Esophagus mucosa (tissue), 1 donor: ENCODE results near the gene CHORDC1. TPM values are rescaled to one million over a fixed set of nuclear protein-coding genes. Genes with fewer than 3 reads are reported as not detected.
"Not testable (repeated sequence)": the region's sequence is repeated elsewhere in the genome, so short reads cannot be mapped to it uniquely, and the experiment has no call there.

Experiments
- ATAC-seq: fragments of 200-7000 bp; cut with Tn5 transposase; one replicate; pipeline ENCODE4 v1.9.1; 2020
- total RNA-seq: library from RNA; stranded (reverse); gene quantifications from one replicate; pipeline ENCODE4 v1.2.4, GENCODE V29; 2023
- donor health status: DM: yes; HTN: yes; CAD: no.

The CHORDC1 gene
- total RNA-seq, result 18.7 TPM

DNA sequence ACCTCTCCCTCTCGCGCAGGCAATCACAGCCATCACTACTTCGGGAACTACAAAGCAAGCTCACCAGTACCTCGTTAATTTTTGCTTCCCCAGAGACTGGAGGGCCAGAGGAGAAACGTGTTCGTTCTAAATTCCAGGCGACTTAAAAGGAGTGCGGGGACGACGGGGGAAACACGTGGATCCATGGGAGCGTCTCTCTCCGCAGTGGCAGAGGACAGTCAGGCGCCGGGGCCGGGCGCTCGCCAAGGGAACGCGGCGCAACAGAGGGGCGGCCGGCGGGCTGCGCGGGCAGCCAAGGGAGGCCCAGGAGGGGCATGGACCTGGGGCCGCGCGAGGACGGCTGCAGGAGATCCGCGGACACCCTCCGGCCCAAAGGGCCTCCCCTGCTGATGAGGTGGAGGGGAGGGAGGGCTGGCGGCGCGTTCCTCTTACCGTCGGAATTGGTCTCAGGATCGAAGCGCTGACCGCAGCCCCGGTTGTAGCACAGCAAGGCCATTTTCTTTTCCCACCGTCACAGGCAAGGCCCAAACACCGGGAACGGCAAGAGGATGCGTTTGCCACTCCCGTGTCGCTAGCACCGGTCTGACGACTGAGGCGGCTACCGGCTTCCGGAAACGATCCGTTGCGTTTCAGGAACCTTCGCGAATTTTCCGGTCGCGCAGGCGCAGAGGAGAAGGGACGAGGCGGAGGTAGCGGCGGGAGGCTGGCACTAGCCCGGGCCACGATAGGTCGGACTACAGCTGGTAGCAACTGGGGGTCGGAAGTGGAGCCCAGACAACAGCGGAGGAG, at the start of gene CHORDC1:
CHORDC1 (minus strand) TSS at position 591 of the 789 bp plus-strand sequence; CDS start at position 496, 95 bp downstream.
- ATAC-seq, result peak; percentile 91

- no peak for ATAC-seq
Observed at GRCh38 chr11:90257158-90257525, 34.3 kb upstream of the CHORDC1 start.

- ATAC-seq, result no peak
Observed at GRCh38 chr11:90256404-90257157, 33.7 kb upstream of the CHORDC1 start.

- no peak for ATAC-seq
Observed at GRCh38 chr11:90254065-90254464, 31.2 kb upstream of the CHORDC1 start.

GRCh38 chr11:90252053-90252452, 29.2 kb upstream of the CHORDC1 start:
- no peak for ATAC-seq

- peak; percentile 48 for ATAC-seq
Observed at GRCh38 chr11:90251599-90251998, 28.8 kb upstream of the CHORDC1 start.

GRCh38 chr11:90250970-90251369, 28.1 kb upstream of the CHORDC1 start:
- no peak for ATAC-seq

GRCh38 chr11:90246468-90246867, 23.6 kb upstream of the CHORDC1 start:
- ATAC-seq, result no peak

DNA sequence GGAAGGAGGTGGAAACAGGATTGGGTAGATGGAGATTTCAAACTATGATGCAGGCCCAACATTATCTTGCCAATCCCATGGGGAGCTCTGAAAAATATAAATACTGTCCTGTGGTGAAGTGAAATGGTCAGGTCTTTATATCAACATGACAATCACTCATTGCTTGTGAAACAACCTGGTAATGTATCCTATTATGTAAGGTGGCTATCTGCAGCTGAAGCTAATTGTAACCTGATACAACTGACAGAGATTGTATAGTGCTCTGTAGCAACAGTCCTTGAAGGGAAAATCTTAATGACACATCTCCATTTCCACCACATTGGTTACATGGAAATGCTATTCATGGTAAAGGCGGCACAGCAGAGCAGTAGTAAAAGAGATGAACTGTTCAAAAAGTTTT, 20.7 kb upstream of the CHORDC1 start:
- no peak for ATAC-seq

DNA sequence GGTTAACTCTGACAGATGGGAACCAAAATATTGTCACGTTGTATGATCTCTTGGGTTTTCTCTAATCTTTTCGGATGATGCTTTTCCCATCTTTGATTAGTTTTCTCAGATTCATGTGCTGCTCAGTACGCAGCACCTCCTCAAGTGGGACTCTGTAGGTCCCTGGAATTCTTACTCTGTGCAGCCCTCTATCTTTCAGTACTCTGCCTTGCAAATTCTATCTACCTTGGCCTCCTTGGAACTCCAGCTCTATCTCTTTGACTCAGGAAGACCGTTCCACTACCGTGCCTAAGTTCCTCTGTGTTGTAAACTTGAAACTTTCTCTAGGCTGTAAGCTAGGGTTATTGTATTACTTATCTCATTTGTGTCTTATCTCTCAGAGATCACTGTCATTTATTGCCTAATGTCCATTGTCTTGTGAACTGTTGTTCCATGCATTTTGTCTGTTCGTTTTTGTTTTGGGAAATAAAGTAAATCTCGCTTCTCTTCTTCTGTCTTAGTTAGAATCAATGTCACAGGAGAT, 20.1 kb upstream of the CHORDC1 start:
- no peak for ATAC-seq

DNA sequence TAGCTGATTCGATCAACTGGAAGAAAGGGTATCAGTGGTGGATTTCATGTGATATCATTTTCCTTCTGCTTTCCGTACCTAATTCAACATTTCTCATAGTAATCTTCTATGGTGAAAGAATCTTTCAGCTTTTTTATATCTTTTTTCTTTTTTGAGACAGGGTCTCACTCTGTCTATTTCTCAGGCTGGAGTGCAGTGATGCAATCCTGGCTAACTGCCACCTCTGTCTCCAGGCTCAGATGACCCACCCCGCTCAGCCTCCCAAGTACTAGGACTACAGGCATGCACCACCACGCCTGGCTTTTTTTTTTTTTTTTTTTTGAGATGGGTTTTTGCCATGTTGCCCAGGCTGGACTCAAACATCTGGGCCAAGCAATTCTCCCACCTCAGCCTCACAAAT, 18.6 kb upstream of the CHORDC1 start:
- no peak for ATAC-seq

DNA sequence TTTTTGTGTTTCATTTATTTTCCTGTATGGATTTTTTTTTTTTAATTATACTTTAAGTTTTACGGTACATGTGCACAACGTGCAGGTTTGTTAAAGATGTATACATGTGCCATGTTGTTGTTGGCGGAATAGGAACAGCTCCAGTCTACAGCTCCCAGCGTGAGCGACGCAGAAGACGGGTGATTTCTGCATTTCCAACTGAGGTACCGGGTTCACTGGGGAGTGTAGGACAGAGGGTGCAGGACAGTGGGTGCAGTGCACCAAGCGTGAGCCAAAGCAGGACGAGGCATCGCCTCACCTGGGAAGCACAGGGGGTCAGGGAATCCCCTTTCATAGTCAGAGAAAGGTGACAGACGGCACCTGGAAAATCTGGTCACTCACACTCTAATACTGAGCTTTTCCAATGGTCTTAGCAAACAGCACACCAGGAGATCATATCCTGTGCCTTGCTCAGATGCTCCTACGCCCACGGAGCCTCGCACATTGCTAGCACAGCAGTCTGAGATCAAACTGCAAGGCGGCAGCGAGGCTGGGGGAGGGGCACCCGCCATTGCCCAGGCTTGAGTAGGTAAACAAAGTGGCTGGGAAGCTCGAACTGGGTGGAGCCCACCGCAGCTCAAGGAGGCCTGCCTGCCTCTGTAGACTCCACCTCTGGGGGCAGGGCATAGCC, 17.3 kb upstream of the CHORDC1 start:
- not testable (repeated sequence) for ATAC-seq

GRCh38 chr11:90237004-90237403, 14.2 kb upstream of the CHORDC1 start:
- no peak for ATAC-seq

- ATAC-seq, result no peak
Observed at GRCh38 chr11:90235526-90235925, 12.7 kb upstream of the CHORDC1 start.

GRCh38 chr11:90234977-90235376, 12.1 kb upstream of the CHORDC1 start:
- ATAC-seq, result no peak

DNA sequence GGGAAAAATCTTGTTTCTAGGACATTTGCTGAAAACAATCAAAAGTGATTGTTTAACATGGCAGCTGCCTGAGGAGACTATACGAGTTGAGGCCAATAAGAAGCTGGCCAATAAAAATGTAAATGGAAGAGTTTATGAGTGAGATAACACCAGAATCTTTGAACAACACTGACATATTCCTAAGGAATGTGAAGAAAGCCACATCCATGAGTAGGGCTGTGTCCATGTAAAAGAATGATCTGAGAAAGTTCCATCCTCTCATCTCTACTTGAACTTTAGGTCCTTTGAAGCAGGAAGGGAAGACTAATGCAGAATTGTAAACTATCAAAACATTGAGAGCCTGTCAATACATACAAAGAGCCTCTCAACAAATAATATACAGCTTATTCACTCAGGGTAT, 6.9 kb upstream of the CHORDC1 start:
- no peak for ATAC-seq

DNA sequence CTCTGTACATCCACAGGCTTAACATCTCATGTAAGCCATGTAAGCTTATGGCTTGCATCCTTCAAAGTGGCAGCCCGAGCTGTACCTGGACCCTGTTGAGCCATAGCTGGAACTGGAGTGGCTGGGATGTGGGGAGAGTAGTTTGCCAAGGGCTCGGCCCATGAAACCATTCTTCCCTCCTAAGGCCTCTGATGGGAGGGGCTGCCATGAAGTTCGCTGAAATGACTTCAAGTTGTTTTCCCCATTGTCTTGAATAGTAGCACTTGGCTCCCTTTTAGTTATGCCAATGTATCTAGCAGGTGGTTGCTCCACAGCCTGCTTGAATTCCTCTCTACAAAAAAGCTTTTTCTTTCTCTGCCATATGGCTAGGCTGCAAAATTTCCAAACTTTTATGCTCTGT, 5.2 kb upstream of the CHORDC1 start:
- ATAC-seq, result no peak

DNA sequence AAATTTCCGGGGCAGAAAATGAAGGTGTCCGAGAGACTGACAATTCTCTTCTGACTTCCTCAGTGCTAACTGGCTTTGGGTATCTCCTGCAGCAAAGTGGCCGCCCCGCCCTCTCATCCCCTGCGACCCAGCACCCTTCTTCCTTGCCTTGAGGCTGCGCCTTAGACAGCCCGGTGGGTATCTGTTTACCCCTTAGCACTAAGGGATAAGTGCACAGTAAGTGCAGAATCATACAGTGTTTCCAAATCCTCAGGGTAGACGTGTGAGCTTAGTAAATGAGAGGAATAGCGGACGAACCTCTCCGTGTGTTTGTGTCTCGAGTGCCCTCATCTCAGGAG, 368 bp upstream of the CHORDC1 start:
- peak; percentile 37 for ATAC-seq

- no peak for ATAC-seq
Observed at GRCh38 chr11:90221803-90222458, 918 bp downstream of the CHORDC1 start.

- peak; percentile 60 for ATAC-seq
Observed at GRCh38 chr11:90220391-90220790, 2.5 kb downstream of the CHORDC1 start.

DNA sequence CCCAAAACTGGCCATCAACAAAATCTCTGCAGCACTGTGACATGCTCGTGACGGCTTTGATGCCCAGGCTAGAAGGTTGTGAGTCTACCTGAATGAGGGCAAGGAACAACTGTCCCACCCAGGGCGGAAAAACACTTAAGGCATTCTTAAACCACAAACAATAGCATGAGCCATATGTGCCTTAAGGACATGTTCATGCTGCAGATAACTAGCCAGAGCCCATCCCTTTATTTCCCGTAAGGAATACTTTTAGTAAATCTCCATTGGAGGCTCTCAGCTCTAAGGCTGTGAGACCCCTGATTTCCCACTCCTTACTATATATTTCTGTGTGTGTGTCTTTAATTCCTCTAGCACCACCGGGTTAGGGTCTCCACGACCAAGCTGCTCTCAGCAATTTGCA, 3.4 kb downstream of the CHORDC1 start:
- no peak for ATAC-seq

GRCh38 chr11:90218606-90219005, 4.2 kb downstream of the CHORDC1 start:
- ATAC-seq, result no peak

DNA sequence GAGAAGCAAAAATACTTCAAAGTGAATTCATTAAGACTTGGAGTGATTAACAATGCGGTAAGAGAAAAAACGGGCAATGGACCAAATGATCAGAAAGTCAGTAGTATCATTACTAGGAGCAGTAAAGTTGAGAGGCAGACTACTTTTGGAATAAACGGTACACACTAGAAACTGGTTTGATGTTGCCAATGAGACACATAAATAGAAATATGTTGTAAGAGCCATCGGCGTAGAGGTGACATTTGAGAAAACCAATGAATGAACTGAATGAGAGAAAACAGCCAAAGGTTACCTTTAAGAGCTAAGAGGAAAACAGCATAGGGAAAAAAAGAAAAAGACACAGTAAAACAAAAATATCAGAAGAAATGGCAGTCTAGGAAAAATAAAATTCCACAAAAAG, 6.2 kb downstream of the CHORDC1 start:
- ATAC-seq, result no peak
